Liver (tissue), 9 donors: ENCODE results near the gene MAP2K7. TPM values are rescaled to one million over a fixed set of nuclear protein-coding genes. Genes with fewer than 3 reads are reported as not detected.

Source experiments
- DNase-seq: peaks from one replicate; pipeline ENCODE4 v3.0.0-alpha.2; 2017; ENCODE audit warnings: low spot score
- H3K27ac ChIP-seq, 2 donors: one replicate each; pipeline ENCODE4 v1.7.0; 2013; ENCODE audit warnings: inconsistent platforms in 2 of 2, low read length in 2 of 2, control low read depth in 1 of 2, low read depth in 1 of 2, mild to moderate bottlenecking in 1 of 2
- H3K27me3 ChIP-seq, 4 donors: one replicate each; pipeline versions ENCODE4 v1.6.1 to v1.7.0; 2013; ENCODE audit warnings: low read length in 3 of 4, inconsistent platforms in 1 of 4, mild to moderate bottlenecking in 1 of 4, moderate library complexity in 1 of 4; ENCODE audit not compliant: control insufficient read depth in 4 of 4, insufficient read depth in 4 of 4
- H3K36me3 ChIP-seq, 4 donors: one replicate each; pipeline versions ENCODE4 v1.6.1 to v1.7.0; 2013; ENCODE audit warnings: low read length in 3 of 4, mild to moderate bottlenecking in 3 of 4, low read depth in 1 of 4, moderate library complexity in 1 of 4; ENCODE audit not compliant: control insufficient read depth in 4 of 4, insufficient read depth in 3 of 4
- H3K4me1 ChIP-seq, 4 donors: one replicate each; pipeline versions ENCODE4 v1.6.1 to v1.7.0; 2013; ENCODE audit warnings: low read length in 3 of 4, mild to moderate bottlenecking in 3 of 4, moderate library complexity in 1 of 4; ENCODE audit not compliant: control insufficient read depth in 4 of 4, insufficient read depth in 4 of 4
- H3K4me3 ChIP-seq, 3 donors: one replicate each; pipeline versions ENCODE4 v1.6.1 to v1.7.0; 2013; ENCODE audit warnings: low read length in 3 of 3, control low read depth in 1 of 3, low read depth in 1 of 3, mild to moderate bottlenecking in 1 of 3
- H3K9ac ChIP-seq, 2 donors: one replicate each; pipeline ENCODE4 v1.7.0; 2013; ENCODE audit warnings: low read length in 2 of 2, mild to moderate bottlenecking in 2 of 2, moderate library complexity in 2 of 2, control low read depth in 1 of 2, low read depth in 1 of 2
- H3K9me3 ChIP-seq, 4 donors: one replicate each; pipeline versions ENCODE4 v1.6.1 to v1.7.0; 2013; ENCODE audit warnings: low read length in 3 of 4; ENCODE audit not compliant: control insufficient read depth in 4 of 4
- EGR1 ChIP-seq, 2 donors: IDR thresholded peaks; 2 replicates each; pipeline ENCODE4 v1.6.1; 2016 to 2018; ENCODE audit warnings: antibody characterized with exemption in 2 of 2, low read depth in 2 of 2
- FOXA1 ChIP-seq: IDR thresholded peaks from 2 replicates; pipeline ENCODE4 v1.6.1; 2016; ENCODE audit warnings: antibody characterized with exemption
- FOXA2 ChIP-seq: IDR thresholded peaks from 2 replicates; pipeline ENCODE4 v1.6.1; 2016; ENCODE audit warnings: antibody characterized with exemption
- GABPA ChIP-seq, 2 donors: IDR thresholded peaks in 1 of 2; conservative IDR thresholded peaks in 1 of 2; 2 replicates each; pipeline ENCODE4 v1.6.1; 2016; ENCODE audit warnings: antibody characterized with exemption in 2 of 2, mild to moderate bottlenecking in 1 of 2, moderate library complexity in 1 of 2
- HNF4A ChIP-seq, 2 donors: conservative IDR thresholded peaks; 2 replicates each; pipeline ENCODE4 v1.6.1; 2016; ENCODE audit warnings: antibody characterized with exemption in 2 of 2, mild to moderate bottlenecking in 2 of 2
- HNF4G ChIP-seq: IDR thresholded peaks from 2 replicates; pipeline ENCODE4 v1.6.1; 2016; ENCODE audit warnings: antibody characterized with exemption
- JUND ChIP-seq, 2 donors: IDR thresholded peaks; 2 replicates each; pipeline ENCODE4 v1.6.1; 2016; ENCODE audit warnings: antibody characterized with exemption in 2 of 2
- NR2F2 ChIP-seq: IDR thresholded peaks from 2 replicates; pipeline ENCODE4 v1.6.1; 2016; ENCODE audit warnings: antibody characterized with exemption
- RAD21 ChIP-seq, 2 donors: IDR thresholded peaks; 2 replicates each; pipeline ENCODE4 v1.6.1; 2016; ENCODE audit warnings: antibody characterized with exemption in 2 of 2, mild to moderate bottlenecking in 2 of 2
- RXRA ChIP-seq, 2 donors: IDR thresholded peaks; 2 replicates each; pipeline ENCODE4 v1.6.1; 2017 to 2018; ENCODE audit warnings: antibody characterized with exemption in 2 of 2, mild to moderate bottlenecking in 1 of 2
- SP1 ChIP-seq: IDR thresholded peaks from 2 replicates; pipeline ENCODE4 v1.6.1; 2018; ENCODE audit warnings: antibody characterized with exemption, mild to moderate bottlenecking
- TAF1 ChIP-seq: conservative IDR thresholded peaks from 2 replicates; pipeline ENCODE4 v1.6.1; 2016; ENCODE audit warnings: antibody characterized with exemption, mild to moderate bottlenecking
- YY1 ChIP-seq: IDR thresholded peaks from 2 replicates; pipeline ENCODE4 v1.6.1; 2016; ENCODE audit warnings: antibody characterized with exemption, mild to moderate bottlenecking
- WGBS: extraction: QIAGEN DNeasy Blood & Tissue Kit; methylation state at CpG from one replicate; pipeline ENCODE4 v1.1.7; 2013; 5-methylcytosine and 5-hydroxymethylcytosine counted together
- polyA plus RNA-seq, 2 donors: library from polyadenylated mRNA; stranded (reverse) in 1 of 2; unstranded in 1 of 2; fragments of 200-250 nt in 1 of 2; fragments of >200 nt in 1 of 2; fragmentation: Nextera tagmentation in 1 of 2; extraction: Ambion mirVana in 1 of 2; gene quantifications; one replicate each; pipeline versions ENCODE4 v1.2.1 to v1.2.3, GENCODE V29; 2013 to 2015
- total RNA-seq, 2 donors: library from RNA; depleted of rRNA; stranded (reverse); fragments of >200 nt; gene quantifications; one replicate each; pipeline ENCODE4 v1.2.3, GENCODE V29; 2014
- TF ChIP-seq, protein P1 (sequence below): IDR thresholded peaks from 2 replicates; pipeline ENCODE4 v1.6.1; 2016; ENCODE audit warnings: antibody characterized with exemption
- TF ChIP-seq, protein P2 (sequence below): fragments of 150-350 bp; IDR thresholded peaks from 2 replicates; pipeline ENCODE4 v1.5.1; 2017; ENCODE audit warnings: improper control_type of control experiment, low read depth, low read length; ENCODE audit not compliant: missing input control
- TF ChIP-seq, protein P3 (sequence below): IDR thresholded peaks from 2 replicates; pipeline ENCODE4 v1.6.1; 2016; ENCODE audit warnings: antibody characterized with exemption
- TF ChIP-seq, protein P4 (sequence below): IDR thresholded peaks from 2 replicates; pipeline ENCODE4 v1.6.1; 2016; ENCODE audit warnings: antibody characterized with exemption, mild to moderate bottlenecking
- TF ChIP-seq, protein P5 (sequence below): IDR thresholded peaks from 2 replicates; pipeline ENCODE4 v1.6.1; 2016; ENCODE audit warnings: antibody characterized with exemption
- donor health status: healthy.
- donor health status: healthy.
- donor health status: healthy.
- donor health status: healthy.
- donor health status: healthy.

The MAP2K7 gene
- total and polyA plus RNA-seq, 4 donors = 3.0 to 11.7 (median 9.5) TPM

DNA sequence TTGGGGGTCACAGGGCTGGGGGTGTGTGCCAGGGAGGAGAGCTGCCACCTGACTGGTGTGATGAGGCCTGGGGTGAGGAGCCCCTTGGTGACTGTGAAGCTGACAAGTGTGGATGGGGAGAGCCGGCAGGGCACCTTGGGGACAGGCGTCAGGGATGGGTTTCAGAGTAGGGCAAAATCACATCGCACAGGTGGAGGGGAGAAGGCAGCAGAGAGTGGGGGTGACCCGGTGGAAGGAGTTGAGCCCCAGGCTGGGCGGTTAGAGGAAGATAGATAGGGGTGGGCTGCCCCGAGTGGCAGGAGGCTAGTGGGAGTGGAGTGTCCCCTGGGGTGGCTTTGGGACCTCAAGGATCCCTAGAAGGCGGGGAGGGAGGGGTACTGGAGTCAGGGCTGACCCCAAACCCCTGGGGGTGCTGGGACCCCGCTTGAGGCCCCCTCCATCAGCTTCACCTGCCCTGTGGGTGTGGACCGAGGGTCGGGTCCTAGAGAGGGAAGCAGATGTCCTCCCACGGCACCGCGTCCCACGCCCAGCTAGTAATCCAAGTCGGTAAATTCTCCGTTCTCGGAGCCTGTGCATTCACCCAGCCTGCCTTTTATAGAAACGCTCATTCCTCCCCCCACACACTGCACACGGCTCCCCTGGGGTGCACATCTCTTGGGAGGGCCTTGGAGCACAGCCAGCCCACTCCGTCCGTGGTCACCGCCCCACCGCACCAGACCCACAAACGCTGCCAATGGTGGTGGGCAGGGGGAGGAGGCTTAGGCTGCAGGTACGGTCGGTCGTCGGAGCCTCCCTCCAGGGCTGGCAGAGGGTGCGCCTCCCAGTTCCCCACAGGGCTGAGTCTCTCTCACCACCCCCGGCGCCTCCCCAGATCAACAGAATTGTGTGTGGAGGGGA lies 19.9 kb downstream of the MAP2K7 start:
- no peak for DNase-seq
- 90% methylated on average over 31 of the region's 31 CpGs for WGBS
- Histone ChIP-seq H3K9me3 (no peaks in the 10 kb centered on the region), H3K27ac (no peak overlapping the region), H3K4me1 (peaks cover 16 to 36% (median 25%) of the 10 kb centered on the region in 4 donors), H3K9ac (no peak overlapping the region), H3K4me3 (no peak overlapping the region), H3K36me3 (peaks cover 0 to 12% (median 5%) of the 10 kb centered on the region in 4 donors), H3K27me3 (no peaks in the 10 kb centered on the region)
- TF ChIP-seq FOXA2 (no peak), EGR1 (IDR thresholded peaks at IDR 0.05; ENCODE audit: low read depth in 2 of 2) (no peak), FOXA1 (no peak), RAD21 (IDR thresholded peaks at IDR 0.05) (no peak), YY1 (no peak), HNF4A (conservative IDR thresholded peaks at IDR 0.05) (no peak), HNF4G (no peak), NR2F2 (no peak), TAF1 (no peak), SP1 (no peak), JUND (IDR thresholded peaks at IDR 0.05) (no peak), GABPA (IDR thresholded peaks at IDR 0.05 in 1 of 2, conservative IDR thresholded peaks at IDR 0.05 in 1 of 2) (no peak), RXRA (IDR thresholded peaks at IDR 0.05) (no peak)
- TF ChIP-seq, protein P1, sequence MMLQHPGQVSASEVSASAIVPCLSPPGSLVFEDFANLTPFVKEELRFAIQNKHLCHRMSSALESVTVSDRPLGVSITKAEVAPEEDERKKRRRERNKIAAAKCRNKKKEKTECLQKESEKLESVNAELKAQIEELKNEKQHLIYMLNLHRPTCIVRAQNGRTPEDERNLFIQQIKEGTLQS = no peak
- TF ChIP-seq, protein P2, sequence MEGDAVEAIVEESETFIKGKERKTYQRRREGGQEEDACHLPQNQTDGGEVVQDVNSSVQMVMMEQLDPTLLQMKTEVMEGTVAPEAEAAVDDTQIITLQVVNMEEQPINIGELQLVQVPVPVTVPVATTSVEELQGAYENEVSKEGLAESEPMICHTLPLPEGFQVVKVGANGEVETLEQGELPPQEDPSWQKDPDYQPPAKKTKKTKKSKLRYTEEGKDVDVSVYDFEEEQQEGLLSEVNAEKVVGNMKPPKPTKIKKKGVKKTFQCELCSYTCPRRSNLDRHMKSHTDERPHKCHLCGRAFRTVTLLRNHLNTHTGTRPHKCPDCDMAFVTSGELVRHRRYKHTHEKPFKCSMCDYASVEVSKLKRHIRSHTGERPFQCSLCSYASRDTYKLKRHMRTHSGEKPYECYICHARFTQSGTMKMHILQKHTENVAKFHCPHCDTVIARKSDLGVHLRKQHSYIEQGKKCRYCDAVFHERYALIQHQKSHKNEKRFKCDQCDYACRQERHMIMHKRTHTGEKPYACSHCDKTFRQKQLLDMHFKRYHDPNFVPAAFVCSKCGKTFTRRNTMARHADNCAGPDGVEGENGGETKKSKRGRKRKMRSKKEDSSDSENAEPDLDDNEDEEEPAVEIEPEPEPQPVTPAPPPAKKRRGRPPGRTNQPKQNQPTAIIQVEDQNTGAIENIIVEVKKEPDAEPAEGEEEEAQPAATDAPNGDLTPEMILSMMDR = no peak
- TF ChIP-seq, protein P3, sequence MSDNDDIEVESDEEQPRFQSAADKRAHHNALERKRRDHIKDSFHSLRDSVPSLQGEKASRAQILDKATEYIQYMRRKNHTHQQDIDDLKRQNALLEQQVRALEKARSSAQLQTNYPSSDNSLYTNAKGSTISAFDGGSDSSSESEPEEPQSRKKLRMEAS = no peak
- TF ChIP-seq, protein P4, sequence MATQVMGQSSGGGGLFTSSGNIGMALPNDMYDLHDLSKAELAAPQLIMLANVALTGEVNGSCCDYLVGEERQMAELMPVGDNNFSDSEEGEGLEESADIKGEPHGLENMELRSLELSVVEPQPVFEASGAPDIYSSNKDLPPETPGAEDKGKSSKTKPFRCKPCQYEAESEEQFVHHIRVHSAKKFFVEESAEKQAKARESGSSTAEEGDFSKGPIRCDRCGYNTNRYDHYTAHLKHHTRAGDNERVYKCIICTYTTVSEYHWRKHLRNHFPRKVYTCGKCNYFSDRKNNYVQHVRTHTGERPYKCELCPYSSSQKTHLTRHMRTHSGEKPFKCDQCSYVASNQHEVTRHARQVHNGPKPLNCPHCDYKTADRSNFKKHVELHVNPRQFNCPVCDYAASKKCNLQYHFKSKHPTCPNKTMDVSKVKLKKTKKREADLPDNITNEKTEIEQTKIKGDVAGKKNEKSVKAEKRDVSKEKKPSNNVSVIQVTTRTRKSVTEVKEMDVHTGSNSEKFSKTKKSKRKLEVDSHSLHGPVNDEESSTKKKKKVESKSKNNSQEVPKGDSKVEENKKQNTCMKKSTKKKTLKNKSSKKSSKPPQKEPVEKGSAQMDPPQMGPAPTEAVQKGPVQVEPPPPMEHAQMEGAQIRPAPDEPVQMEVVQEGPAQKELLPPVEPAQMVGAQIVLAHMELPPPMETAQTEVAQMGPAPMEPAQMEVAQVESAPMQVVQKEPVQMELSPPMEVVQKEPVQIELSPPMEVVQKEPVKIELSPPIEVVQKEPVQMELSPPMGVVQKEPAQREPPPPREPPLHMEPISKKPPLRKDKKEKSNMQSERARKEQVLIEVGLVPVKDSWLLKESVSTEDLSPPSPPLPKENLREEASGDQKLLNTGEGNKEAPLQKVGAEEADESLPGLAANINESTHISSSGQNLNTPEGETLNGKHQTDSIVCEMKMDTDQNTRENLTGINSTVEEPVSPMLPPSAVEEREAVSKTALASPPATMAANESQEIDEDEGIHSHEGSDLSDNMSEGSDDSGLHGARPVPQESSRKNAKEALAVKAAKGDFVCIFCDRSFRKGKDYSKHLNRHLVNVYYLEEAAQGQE = no peak
- TF ChIP-seq, protein P5, sequence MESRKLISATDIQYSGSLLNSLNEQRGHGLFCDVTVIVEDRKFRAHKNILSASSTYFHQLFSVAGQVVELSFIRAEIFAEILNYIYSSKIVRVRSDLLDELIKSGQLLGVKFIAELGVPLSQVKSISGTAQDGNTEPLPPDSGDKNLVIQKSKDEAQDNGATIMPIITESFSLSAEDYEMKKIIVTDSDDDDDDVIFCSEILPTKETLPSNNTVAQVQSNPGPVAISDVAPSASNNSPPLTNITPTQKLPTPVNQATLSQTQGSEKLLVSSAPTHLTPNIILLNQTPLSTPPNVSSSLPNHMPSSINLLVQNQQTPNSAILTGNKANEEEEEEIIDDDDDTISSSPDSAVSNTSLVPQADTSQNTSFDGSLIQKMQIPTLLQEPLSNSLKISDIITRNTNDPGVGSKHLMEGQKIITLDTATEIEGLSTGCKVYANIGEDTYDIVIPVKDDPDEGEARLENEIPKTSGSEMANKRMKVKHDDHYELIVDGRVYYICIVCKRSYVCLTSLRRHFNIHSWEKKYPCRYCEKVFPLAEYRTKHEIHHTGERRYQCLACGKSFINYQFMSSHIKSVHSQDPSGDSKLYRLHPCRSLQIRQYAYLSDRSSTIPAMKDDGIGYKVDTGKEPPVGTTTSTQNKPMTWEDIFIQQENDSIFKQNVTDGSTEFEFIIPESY = no peak
